Measurements from ENCODE around the gene FOXO6. TPM values are rescaled to one million over a fixed set of nuclear protein-coding genes. Genes with fewer than 3 reads are reported as not detected.

Gene FOXO6
- total and polyA plus RNA-seq, 10 of the 15 experiments (the other 5 are each of a cell fraction or from before 2014, with no cell fraction given), result 0.37 TPM; not detected in 9

GRCh38 chr1:41372600-41372993 lies 11.4 kb downstream of the FOXO6 start (continued):
- no peak for TF ChIP-seq GABPA (IDR thresholded peaks at IDR 0.05; ENCODE audit: low read depth)
- no peak for TF ChIP-seq TCF7 (IDR thresholded peaks at IDR 0.05; ENCODE audit: borderline replicate concordance)

DNA sequence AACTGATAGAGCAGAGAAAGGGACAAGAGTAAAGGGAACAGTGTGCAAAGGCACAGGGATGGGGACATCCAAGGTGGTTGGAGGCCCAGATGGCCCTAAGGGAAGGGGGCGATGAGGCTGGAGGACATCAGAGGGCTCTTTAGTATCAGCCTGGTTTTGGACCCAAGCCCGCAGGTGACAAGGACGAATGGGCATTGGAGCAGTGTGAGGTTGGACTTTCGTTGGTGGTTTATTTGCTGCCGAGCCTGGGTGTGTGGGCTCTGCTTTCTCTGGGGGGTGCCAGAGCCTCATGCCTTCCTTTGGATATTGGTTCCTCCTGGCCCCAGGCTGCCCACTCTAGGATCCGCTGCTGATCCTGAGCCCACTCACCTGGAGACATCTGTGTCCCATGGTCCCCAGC lies 12.1 kb downstream of the FOXO6 start:
- H3K27me3 ChIP-seq (replicated peaks in 1 of 2; ENCODE audit: control insufficient read depth in 2 of 2, insufficient read depth in 2 of 2, low read length in 1 of 2), result no peaks in the 10 kb centered on the region; a peak in 2 of 4 replicates
- DNase-seq (ENCODE audit: low read depth, low spot score) (no peak), ATAC-seq (no peak), FAIRE-seq (no peak)
- WGBS (ENCODE audit: insufficient coverage, insufficient replicate concordance, low lambda C conversion rate, missing lambda C conversion rate), result 33% methylated on average over 6 of the region's 6 CpGs
- no peak overlapping the region for H3K27ac ChIP-seq (ENCODE audit: control insufficient read depth, insufficient read depth)
- no peak overlapping the region for H3K9ac ChIP-seq (ENCODE audit: control insufficient read depth, insufficient read depth, low read length)
- H2AFZ ChIP-seq (ENCODE audit: control insufficient read depth, low read depth, low read length), result no peak overlapping the region
- H3K4me3 ChIP-seq, result no peak overlapping the region
- SMC1A ChIA-PET (ENCODE audit: uncharacterized antibody, unreplicated experiment), result no interaction called here
- CTCF ChIA-PET, result no interaction called here
- H3K4me1 ChIP-seq (ENCODE audit: control insufficient read depth, insufficient read depth, low read length), result no peaks in the 10 kb centered on the region
- intact Hi-C loops (cut with micrococcal nuclease; ENCODE audit: unreplicated experiment), result no loop called here
- POLR2A ChIA-PET, result interaction anchor here (0.5 to 0.6 kb wide), 2 partner anchors 28 to 29 kb away, joined by 3 to 6 read pairs; no protein-coding TSS in a partner anchor
- H3K79me2 ChIP-seq (ENCODE audit: control insufficient read depth, insufficient read depth, low read length), result no peaks in the 10 kb centered on the region
- no TSS peak for BruUV-seq (replicated peaks)
- RAD21 ChIA-PET (ENCODE audit: unreplicated experiment), result interaction anchor here (0.5 kb wide), 1 partner anchor 28 kb away, joined by 3 read pairs; no protein-coding TSS in a partner anchor
- H3K9me3 ChIP-seq (replicated peaks; ENCODE audit: control insufficient read depth, insufficient read depth, low read length), result no peaks in the 10 kb centered on the region
- no peaks in the 10 kb centered on the region for H4K20me1 ChIP-seq (ENCODE audit: control insufficient read depth, insufficient read depth)
- H3K4me2 ChIP-seq (ENCODE audit: control insufficient read depth, insufficient read depth), result no peak overlapping the region
- in situ Hi-C loops (cut with MboI), result no loop called here
- no peaks in the 10 kb centered on the region for H3K36me3 ChIP-seq (ENCODE audit: control insufficient read depth in 2 of 2, insufficient read depth in 2 of 2, low read length in 1 of 2)
- TF ChIP-seq, protein P1, sequence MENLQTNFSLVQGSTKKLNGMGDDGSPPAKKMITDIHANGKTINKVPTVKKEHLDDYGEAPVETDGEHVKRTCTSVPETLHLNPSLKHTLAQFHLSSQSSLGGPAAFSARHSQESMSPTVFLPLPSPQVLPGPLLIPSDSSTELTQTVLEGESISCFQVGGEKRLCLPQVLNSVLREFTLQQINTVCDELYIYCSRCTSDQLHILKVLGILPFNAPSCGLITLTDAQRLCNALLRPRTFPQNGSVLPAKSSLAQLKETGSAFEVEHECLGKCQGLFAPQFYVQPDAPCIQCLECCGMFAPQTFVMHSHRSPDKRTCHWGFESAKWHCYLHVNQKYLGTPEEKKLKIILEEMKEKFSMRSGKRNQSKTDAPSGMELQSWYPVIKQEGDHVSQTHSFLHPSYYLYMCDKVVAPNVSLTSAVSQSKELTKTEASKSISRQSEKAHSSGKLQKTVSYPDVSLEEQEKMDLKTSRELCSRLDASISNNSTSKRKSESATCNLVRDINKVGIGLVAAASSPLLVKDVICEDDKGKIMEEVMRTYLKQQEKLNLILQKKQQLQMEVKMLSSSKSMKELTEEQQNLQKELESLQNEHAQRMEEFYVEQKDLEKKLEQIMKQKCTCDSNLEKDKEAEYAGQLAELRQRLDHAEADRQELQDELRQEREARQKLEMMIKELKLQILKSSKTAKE (IDR thresholded peaks at IDR 0.05; ENCODE audit: low read depth, poor library complexity, severe bottlenecking), result no peak
- no peak for TF ChIP-seq BCL3 (IDR thresholded peaks at IDR 0.05; ENCODE audit: borderline replicate concordance, insufficient read depth, low read depth, low read length, poor library complexity, severe bottlenecking)
- TF ChIP-seq E4F1 (IDR thresholded peaks at IDR 0.05; ENCODE audit: borderline replicate concordance, partially characterized antibody), result no peak
- TF ChIP-seq, protein P2, sequence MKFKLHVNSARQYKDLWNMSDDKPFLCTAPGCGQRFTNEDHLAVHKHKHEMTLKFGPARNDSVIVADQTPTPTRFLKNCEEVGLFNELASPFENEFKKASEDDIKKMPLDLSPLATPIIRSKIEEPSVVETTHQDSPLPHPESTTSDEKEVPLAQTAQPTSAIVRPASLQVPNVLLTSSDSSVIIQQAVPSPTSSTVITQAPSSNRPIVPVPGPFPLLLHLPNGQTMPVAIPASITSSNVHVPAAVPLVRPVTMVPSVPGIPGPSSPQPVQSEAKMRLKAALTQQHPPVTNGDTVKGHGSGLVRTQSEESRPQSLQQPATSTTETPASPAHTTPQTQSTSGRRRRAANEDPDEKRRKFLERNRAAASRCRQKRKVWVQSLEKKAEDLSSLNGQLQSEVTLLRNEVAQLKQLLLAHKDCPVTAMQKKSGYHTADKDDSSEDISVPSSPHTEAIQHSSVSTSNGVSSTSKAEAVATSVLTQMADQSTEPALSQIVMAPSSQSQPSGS (IDR thresholded peaks at IDR 0.05; ENCODE audit: low read length), result no peak
- no peak for TF ChIP-seq GABPA (IDR thresholded peaks at IDR 0.05; ENCODE audit: low read depth)
- TF ChIP-seq, protein P3, sequence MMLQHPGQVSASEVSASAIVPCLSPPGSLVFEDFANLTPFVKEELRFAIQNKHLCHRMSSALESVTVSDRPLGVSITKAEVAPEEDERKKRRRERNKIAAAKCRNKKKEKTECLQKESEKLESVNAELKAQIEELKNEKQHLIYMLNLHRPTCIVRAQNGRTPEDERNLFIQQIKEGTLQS (IDR thresholded peaks at IDR 0.05; ENCODE audit: borderline replicate concordance, extremely low read depth, low read depth, low read length), result no peak
- no peak for TF ChIP-seq SIX5 (IDR thresholded peaks at IDR 0.05; ENCODE audit: low read depth, low read length, severe bottlenecking)
- TF ChIP-seq, protein P4, sequence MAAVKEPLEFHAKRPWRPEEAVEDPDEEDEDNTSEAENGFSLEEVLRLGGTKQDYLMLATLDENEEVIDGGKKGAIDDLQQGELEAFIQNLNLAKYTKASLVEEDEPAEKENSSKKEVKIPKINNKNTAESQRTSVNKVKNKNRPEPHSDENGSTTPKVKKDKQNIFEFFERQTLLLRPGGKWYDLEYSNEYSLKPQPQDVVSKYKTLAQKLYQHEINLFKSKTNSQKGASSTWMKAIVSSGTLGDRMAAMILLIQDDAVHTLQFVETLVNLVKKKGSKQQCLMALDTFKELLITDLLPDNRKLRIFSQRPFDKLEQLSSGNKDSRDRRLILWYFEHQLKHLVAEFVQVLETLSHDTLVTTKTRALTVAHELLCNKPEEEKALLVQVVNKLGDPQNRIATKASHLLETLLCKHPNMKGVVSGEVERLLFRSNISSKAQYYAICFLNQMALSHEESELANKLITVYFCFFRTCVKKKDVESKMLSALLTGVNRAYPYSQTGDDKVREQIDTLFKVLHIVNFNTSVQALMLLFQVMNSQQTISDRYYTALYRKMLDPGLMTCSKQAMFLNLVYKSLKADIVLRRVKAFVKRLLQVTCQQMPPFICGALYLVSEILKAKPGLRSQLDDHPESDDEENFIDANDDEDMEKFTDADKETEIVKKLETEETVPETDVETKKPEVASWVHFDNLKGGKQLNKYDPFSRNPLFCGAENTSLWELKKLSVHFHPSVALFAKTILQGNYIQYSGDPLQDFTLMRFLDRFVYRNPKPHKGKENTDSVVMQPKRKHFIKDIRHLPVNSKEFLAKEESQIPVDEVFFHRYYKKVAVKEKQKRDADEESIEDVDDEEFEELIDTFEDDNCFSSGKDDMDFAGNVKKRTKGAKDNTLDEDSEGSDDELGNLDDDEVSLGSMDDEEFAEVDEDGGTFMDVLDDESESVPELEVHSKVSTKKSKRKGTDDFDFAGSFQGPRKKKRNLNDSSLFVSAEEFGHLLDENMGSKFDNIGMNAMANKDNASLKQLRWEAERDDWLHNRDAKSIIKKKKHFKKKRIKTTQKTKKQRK (IDR thresholded peaks at IDR 0.05; ENCODE audit: low read depth, low read length), result no peak
